ENCODE data around the gene METRNL. TPM values are rescaled to one million over a fixed set of nuclear protein-coding genes. Genes with fewer than 3 reads are reported as not detected.
A peak's percentile ranks its signal among the peaks of the same experiment; 100 is the strongest.

Gene METRNL
- total and polyA plus RNA-seq, 8 donors: 11.1 to 28.3 (median 18.0) TPM

DNA sequence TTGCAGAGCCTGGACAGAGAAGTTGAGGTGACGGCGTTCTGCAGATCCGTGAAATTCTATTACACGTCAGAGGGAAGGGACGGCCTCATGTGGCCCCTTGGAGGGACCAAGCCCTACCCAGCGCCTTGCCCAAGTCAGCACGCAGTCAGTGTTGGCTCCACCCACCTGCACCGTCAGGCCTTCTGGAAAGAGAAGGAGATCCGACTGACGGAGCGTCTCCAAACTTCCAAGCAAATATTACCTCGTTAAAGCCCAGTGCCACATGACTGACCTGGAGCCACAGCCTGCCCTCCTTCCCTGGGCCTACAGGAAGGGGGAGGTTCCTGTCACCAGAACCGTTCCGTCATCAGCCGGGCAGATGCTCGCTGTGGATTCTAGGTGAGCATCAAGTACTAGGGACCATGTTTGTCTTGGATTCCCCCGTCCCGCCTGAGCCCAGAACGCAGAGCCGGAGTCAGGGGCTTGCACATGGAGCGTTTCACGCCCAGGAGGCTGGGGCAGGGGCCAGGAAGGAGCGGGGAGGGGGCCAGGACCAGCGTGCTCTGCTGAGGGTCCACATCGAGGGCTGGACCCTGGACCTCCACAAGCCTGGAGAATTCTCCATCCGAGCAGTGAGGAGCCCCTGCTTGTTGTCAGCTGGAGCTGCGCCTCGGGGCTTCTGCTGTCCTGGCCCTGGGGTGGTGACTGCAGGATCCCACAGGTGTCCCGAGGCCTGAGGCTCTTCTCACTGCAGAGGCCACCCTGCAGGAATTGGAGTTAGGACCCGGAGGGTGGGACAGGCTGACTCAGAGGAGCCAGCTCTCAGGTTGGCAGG is 22.6 kb upstream of the METRNL start:
- no peaks in the 10 kb centered on the region for H3K27me3 ChIP-seq
- H3K4me3 ChIP-seq: no peak overlapping the region
- peaks cover 3 to 4% (median 3%) of the 10 kb centered on the region in 3 donors for H3K4me1 ChIP-seq
- H3K27ac ChIP-seq: no peak overlapping the region
- ATAC-seq (no peak), DNase-seq (peak in 3 of 6 donors; percentile 18 to 61 (median 49)), FAIRE-seq (no peak)
- no peaks in the 10 kb centered on the region for H3K36me3 ChIP-seq
- 86 to 90% methylated on average over 30 of the region's 30 CpGs for WGBS, 2 donors
- no peaks in the 10 kb centered on the region for H3K9me3 ChIP-seq
- TF ChIP-seq CTCF (IDR thresholded peaks at IDR 0.05): no peak
- intact Hi-C loops (cut with DNase I): no loop called here

GRCh38 chr17:83057397-83057761 is 22.0 kb upstream of the METRNL start:
- no peak overlapping the region for H3K27ac ChIP-seq
- DNase-seq: peak in 2 of 6 donors; percentile 11 to 44
- no peak for FAIRE-seq
- ATAC-seq: no peak
- TF ChIP-seq CTCF (IDR thresholded peaks at IDR 0.05): no peak
- peaks cover 0 to 4% (median 0%) of the 10 kb centered on the region in 3 donors for H3K4me1 ChIP-seq
- 90 to 91% methylated on average over 14 of the region's 14 CpGs for WGBS, 2 donors
- H3K4me3 ChIP-seq: no peak overlapping the region
- no peaks in the 10 kb centered on the region for H3K9me3 ChIP-seq
- no peaks in the 10 kb centered on the region for H3K27me3 ChIP-seq
- intact Hi-C loops (cut with DNase I): no loop called here
- H3K36me3 ChIP-seq: no peaks in the 10 kb centered on the region

GRCh38 chr17:83057793-83058265 is 21.6 kb upstream of the METRNL start:
- 78 to 86% methylated on average over 19 of the region's 19 CpGs for WGBS, 2 donors
- FAIRE-seq: no peak
- intact Hi-C loops (cut with DNase I): no loop called here
- ATAC-seq: no peak
- DNase-seq: peak in 1 of 6 donors; percentile 14
- H3K36me3 ChIP-seq: no peaks in the 10 kb centered on the region
- TF ChIP-seq CTCF (IDR thresholded peaks at IDR 0.05): no peak
- no peaks in the 10 kb centered on the region for H3K27me3 ChIP-seq
- no peak overlapping the region for H3K27ac ChIP-seq
- no peak overlapping the region for H3K4me3 ChIP-seq
- H3K9me3 ChIP-seq: no peaks in the 10 kb centered on the region
- peaks cover 0 to 4% (median 0%) of the 10 kb centered on the region in 3 donors for H3K4me1 ChIP-seq

- Histone ChIP-seq H3K4me1 (no peaks in the 10 kb centered on the region), H3K27ac (no peak overlapping the region), H3K36me3 (no peaks in the 10 kb centered on the region), H3K27me3 (no peaks in the 10 kb centered on the region), H3K9me3 (no peaks in the 10 kb centered on the region), H3K4me3 (no peak overlapping the region)
- 91 to 93% methylated on average over 20 of the region's 20 CpGs for WGBS, 2 donors
- intact Hi-C loops (cut with DNase I): no loop called here
- ATAC-seq (no peak), DNase-seq (peak in 1 of 6 donors; percentile 12), FAIRE-seq (no peak)
- TF ChIP-seq CTCF (IDR thresholded peaks at IDR 0.05): no peak
Observed at GRCh38 chr17:83058266-83058798, 21.1 kb upstream of the METRNL start.

DNA sequence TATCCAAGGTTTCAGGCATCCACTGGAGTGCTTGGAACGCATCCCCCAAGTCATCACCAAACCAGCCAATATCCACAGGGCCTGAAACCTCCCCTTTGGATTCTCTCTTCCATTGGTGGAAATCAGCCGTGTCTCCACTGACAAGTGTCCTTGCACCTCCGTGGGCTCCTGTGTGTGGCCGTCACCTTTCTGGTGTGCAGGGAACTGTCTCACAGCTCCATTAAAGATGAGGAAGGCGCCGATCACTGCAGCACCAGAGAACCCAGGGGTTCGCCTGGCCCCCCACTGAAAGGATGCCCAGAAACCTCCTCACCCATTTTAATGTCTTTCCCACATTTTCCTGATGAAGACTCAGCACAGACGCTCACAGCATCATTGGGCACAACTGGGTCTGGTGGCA is 17.8 kb upstream of the METRNL start:
- Histone ChIP-seq H3K4me3 (no peak overlapping the region), H3K27ac (no peak overlapping the region), H3K27me3 (no peaks in the 10 kb centered on the region), H3K36me3 (no peaks in the 10 kb centered on the region), H3K4me1 (peaks cover 0 to 5% (median 0%) of the 10 kb centered on the region in 3 donors), H3K9me3 (no peaks in the 10 kb centered on the region)
- intact Hi-C loops (cut with DNase I): no loop called here
- FAIRE-seq: no peak
- no peak for TF ChIP-seq CTCF (IDR thresholded peaks at IDR 0.05)
- ATAC-seq: no peak
- no peak for DNase-seq
- WGBS, 2 donors: 74 to 81% methylated on average over 8 of the region's 8 CpGs

Measured in pancreas (tissue), 10 donors.